22Rv1 (cell line): ENCODE data around the gene SPATA31D4.

Source experiments
- ZFX ChIP-seq: fragments of 450-650 bp; IDR thresholded peaks from 2 replicates; pipeline ENCODE4 v1.6.1; 2017; ENCODE audit warnings: antibody characterized with exemption, borderline replicate concordance
- TF ChIP-seq, protein P1 (sequence below): fragments of 450-650 bp; IDR thresholded peaks from 2 replicates; pipeline ENCODE4 v1.5.1; 2017; ENCODE audit warnings: mild to moderate bottlenecking

DNA sequence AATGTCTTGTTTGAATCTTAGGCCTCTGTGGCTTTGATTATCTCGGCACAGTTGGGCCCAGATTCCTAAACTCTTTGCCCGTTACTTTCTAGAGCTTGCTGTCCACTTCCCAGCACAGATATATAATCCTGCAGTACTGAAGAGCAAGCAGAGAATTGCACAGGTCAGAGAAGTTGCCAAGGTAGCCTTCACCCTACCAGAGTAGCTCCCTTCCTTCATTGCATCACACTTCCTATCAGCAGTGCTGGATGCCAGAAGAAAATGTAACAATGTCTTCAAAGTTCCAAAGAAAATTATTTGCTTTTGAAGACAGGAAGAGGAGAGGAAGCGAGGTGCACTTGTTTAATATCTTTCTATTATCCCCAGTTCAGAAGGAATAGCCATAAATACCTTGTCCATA is 38.1 kb upstream of the SPATA31D4 start:
- TF ChIP-seq, protein P1, sequence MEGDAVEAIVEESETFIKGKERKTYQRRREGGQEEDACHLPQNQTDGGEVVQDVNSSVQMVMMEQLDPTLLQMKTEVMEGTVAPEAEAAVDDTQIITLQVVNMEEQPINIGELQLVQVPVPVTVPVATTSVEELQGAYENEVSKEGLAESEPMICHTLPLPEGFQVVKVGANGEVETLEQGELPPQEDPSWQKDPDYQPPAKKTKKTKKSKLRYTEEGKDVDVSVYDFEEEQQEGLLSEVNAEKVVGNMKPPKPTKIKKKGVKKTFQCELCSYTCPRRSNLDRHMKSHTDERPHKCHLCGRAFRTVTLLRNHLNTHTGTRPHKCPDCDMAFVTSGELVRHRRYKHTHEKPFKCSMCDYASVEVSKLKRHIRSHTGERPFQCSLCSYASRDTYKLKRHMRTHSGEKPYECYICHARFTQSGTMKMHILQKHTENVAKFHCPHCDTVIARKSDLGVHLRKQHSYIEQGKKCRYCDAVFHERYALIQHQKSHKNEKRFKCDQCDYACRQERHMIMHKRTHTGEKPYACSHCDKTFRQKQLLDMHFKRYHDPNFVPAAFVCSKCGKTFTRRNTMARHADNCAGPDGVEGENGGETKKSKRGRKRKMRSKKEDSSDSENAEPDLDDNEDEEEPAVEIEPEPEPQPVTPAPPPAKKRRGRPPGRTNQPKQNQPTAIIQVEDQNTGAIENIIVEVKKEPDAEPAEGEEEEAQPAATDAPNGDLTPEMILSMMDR = no peak
- no peak for TF ChIP-seq ZFX
